Liver (tissue), 10 donors: Measurements from ENCODE around the gene NAA10. TPM values are rescaled to one million over a fixed set of nuclear protein-coding genes. Genes with fewer than 3 reads are reported as not detected.

Source experiments
- DNase-seq: peaks from one replicate; pipeline ENCODE4 v3.0.0-alpha.2; 2017; ENCODE audit warnings: low spot score
- H3K27ac ChIP-seq, 2 donors: one replicate each; pipeline ENCODE4 v1.7.0; 2013; ENCODE audit warnings: inconsistent platforms in 2 of 2, low read length in 2 of 2, control low read depth in 1 of 2, low read depth in 1 of 2, mild to moderate bottlenecking in 1 of 2
- H3K27me3 ChIP-seq, 4 donors: one replicate each; pipeline versions ENCODE4 v1.6.1 to v1.7.0; 2013; ENCODE audit warnings: low read length in 3 of 4, inconsistent platforms in 1 of 4, mild to moderate bottlenecking in 1 of 4, moderate library complexity in 1 of 4; ENCODE audit not compliant: control insufficient read depth in 4 of 4, insufficient read depth in 4 of 4
- H3K36me3 ChIP-seq, 4 donors: one replicate each; pipeline versions ENCODE4 v1.6.1 to v1.7.0; 2013; ENCODE audit warnings: low read length in 3 of 4, mild to moderate bottlenecking in 3 of 4, low read depth in 1 of 4, moderate library complexity in 1 of 4; ENCODE audit not compliant: control insufficient read depth in 4 of 4, insufficient read depth in 3 of 4
- H3K4me1 ChIP-seq, 4 donors: one replicate each; pipeline versions ENCODE4 v1.6.1 to v1.7.0; 2013; ENCODE audit warnings: low read length in 3 of 4, mild to moderate bottlenecking in 3 of 4, moderate library complexity in 1 of 4; ENCODE audit not compliant: control insufficient read depth in 4 of 4, insufficient read depth in 4 of 4
- H3K4me3 ChIP-seq, 3 donors: one replicate each; pipeline versions ENCODE4 v1.6.1 to v1.7.0; 2013; ENCODE audit warnings: low read length in 3 of 3, control low read depth in 1 of 3, low read depth in 1 of 3, mild to moderate bottlenecking in 1 of 3
- H3K9ac ChIP-seq, 2 donors: one replicate each; pipeline ENCODE4 v1.7.0; 2013; ENCODE audit warnings: low read length in 2 of 2, mild to moderate bottlenecking in 2 of 2, moderate library complexity in 2 of 2, control low read depth in 1 of 2, low read depth in 1 of 2
- H3K9me3 ChIP-seq, 4 donors: one replicate each; pipeline versions ENCODE4 v1.6.1 to v1.7.0; 2013; ENCODE audit warnings: low read length in 3 of 4; ENCODE audit not compliant: control insufficient read depth in 4 of 4
- EGR1 ChIP-seq, 2 donors: IDR thresholded peaks; 2 replicates each; pipeline ENCODE4 v1.6.1; 2016 to 2018; ENCODE audit warnings: antibody characterized with exemption in 2 of 2, low read depth in 2 of 2
- FOXA1 ChIP-seq: IDR thresholded peaks from 2 replicates; pipeline ENCODE4 v1.6.1; 2016; ENCODE audit warnings: antibody characterized with exemption
- FOXA2 ChIP-seq: IDR thresholded peaks from 2 replicates; pipeline ENCODE4 v1.6.1; 2016; ENCODE audit warnings: antibody characterized with exemption
- GABPA ChIP-seq, 2 donors: IDR thresholded peaks in 1 of 2; conservative IDR thresholded peaks in 1 of 2; 2 replicates each; pipeline ENCODE4 v1.6.1; 2016; ENCODE audit warnings: antibody characterized with exemption in 2 of 2, mild to moderate bottlenecking in 1 of 2, moderate library complexity in 1 of 2
- HNF4A ChIP-seq, 2 donors: conservative IDR thresholded peaks; 2 replicates each; pipeline ENCODE4 v1.6.1; 2016; ENCODE audit warnings: antibody characterized with exemption in 2 of 2, mild to moderate bottlenecking in 2 of 2
- HNF4G ChIP-seq: IDR thresholded peaks from 2 replicates; pipeline ENCODE4 v1.6.1; 2016; ENCODE audit warnings: antibody characterized with exemption
- JUND ChIP-seq, 2 donors: IDR thresholded peaks; 2 replicates each; pipeline ENCODE4 v1.6.1; 2016; ENCODE audit warnings: antibody characterized with exemption in 2 of 2
- NR2F2 ChIP-seq: IDR thresholded peaks from 2 replicates; pipeline ENCODE4 v1.6.1; 2016; ENCODE audit warnings: antibody characterized with exemption
- RAD21 ChIP-seq, 2 donors: IDR thresholded peaks; 2 replicates each; pipeline ENCODE4 v1.6.1; 2016; ENCODE audit warnings: antibody characterized with exemption in 2 of 2, mild to moderate bottlenecking in 2 of 2
- RXRA ChIP-seq, 2 donors: IDR thresholded peaks; 2 replicates each; pipeline ENCODE4 v1.6.1; 2017 to 2018; ENCODE audit warnings: antibody characterized with exemption in 2 of 2, mild to moderate bottlenecking in 1 of 2
- SP1 ChIP-seq: IDR thresholded peaks from 2 replicates; pipeline ENCODE4 v1.6.1; 2018; ENCODE audit warnings: antibody characterized with exemption, mild to moderate bottlenecking
- TAF1 ChIP-seq: conservative IDR thresholded peaks from 2 replicates; pipeline ENCODE4 v1.6.1; 2016; ENCODE audit warnings: antibody characterized with exemption, mild to moderate bottlenecking
- YY1 ChIP-seq: IDR thresholded peaks from 2 replicates; pipeline ENCODE4 v1.6.1; 2016; ENCODE audit warnings: antibody characterized with exemption, mild to moderate bottlenecking
- WGBS: extraction: QIAGEN DNeasy Blood & Tissue Kit; methylation state at CpG from one replicate; pipeline ENCODE4 v1.1.7; 2013; 5-methylcytosine and 5-hydroxymethylcytosine counted together
- polyA plus RNA-seq, 2 donors: library from polyadenylated mRNA; stranded (reverse) in 1 of 2; unstranded in 1 of 2; fragments of 200-250 nt in 1 of 2; fragments of >200 nt in 1 of 2; fragmentation: Nextera tagmentation in 1 of 2; extraction: Ambion mirVana in 1 of 2; gene quantifications; one replicate each; pipeline versions ENCODE4 v1.2.1 to v1.2.3, GENCODE V29; 2013 to 2015
- small RNA-seq: library from RNA; depleted of rRNA; stranded (forward); fragments of <200 nt; gene quantifications from one replicate; pipeline ENCODE3, GENCODE V24; 2014
- total RNA-seq, 2 donors: library from RNA; depleted of rRNA; stranded (reverse); fragments of >200 nt; gene quantifications; one replicate each; pipeline ENCODE4 v1.2.3, GENCODE V29; 2014
- TF ChIP-seq, protein P1 (sequence below): fragments of 150-350 bp; IDR thresholded peaks from 2 replicates; pipeline ENCODE4 v1.5.1; 2017; ENCODE audit warnings: improper control_type of control experiment, low read depth, low read length; ENCODE audit not compliant: missing input control
- TF ChIP-seq, protein P2 (sequence below): IDR thresholded peaks from 2 replicates; pipeline ENCODE4 v1.6.1; 2016; ENCODE audit warnings: antibody characterized with exemption, mild to moderate bottlenecking
- TF ChIP-seq, protein P3 (sequence below): IDR thresholded peaks from 2 replicates; pipeline ENCODE4 v1.6.1; 2016; ENCODE audit warnings: antibody characterized with exemption
- donor health status: healthy.
- donor health status: healthy.
- donor health status: healthy.
- donor health status: healthy.
- donor health status: healthy.

The NAA10 gene
- total and polyA plus RNA-seq, 4 donors: 20.5 to 58.8 (median 44.4) TPM

DNA sequence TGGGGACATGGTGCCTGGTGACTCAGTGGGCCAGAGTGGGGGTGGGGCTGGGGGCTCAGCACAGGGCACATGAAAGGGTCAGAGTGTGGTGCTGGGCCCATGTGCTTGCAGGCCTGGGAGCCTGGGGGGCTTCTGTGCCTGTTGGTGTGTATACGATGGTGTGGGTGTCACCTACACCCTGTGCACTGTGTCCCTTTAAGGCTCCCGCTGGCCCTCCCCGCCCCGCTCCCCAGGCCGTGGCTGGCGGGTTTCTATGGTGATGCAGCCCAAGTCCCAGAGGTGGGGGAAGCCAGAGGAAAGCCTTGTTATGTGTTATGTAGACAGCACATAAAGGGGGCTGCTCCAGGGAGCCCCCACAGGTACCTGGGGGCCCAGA lies 54.4 kb downstream of the NAA10 start:
- no peaks in the 10 kb centered on the region for H3K36me3 ChIP-seq
- no peaks in the 10 kb centered on the region for H3K9me3 ChIP-seq
- WGBS: 12% methylated on average over 6 of the region's 6 CpGs
- H3K27me3 ChIP-seq: peaks cover 0 to 7% (median 0%) of the 10 kb centered on the region in 4 donors
- H3K4me1 ChIP-seq: peaks cover 0 to 2% (median 0%) of the 10 kb centered on the region in 4 donors
- H3K27ac ChIP-seq: no peak overlapping the region
- H3K4me3 ChIP-seq: no peak overlapping the region
- no peak for DNase-seq
- H3K9ac ChIP-seq: no peak overlapping the region
- TF ChIP-seq HNF4A (conservative IDR thresholded peaks at IDR 0.05) (no peak), SP1 (no peak)
- TF ChIP-seq, protein P1, sequence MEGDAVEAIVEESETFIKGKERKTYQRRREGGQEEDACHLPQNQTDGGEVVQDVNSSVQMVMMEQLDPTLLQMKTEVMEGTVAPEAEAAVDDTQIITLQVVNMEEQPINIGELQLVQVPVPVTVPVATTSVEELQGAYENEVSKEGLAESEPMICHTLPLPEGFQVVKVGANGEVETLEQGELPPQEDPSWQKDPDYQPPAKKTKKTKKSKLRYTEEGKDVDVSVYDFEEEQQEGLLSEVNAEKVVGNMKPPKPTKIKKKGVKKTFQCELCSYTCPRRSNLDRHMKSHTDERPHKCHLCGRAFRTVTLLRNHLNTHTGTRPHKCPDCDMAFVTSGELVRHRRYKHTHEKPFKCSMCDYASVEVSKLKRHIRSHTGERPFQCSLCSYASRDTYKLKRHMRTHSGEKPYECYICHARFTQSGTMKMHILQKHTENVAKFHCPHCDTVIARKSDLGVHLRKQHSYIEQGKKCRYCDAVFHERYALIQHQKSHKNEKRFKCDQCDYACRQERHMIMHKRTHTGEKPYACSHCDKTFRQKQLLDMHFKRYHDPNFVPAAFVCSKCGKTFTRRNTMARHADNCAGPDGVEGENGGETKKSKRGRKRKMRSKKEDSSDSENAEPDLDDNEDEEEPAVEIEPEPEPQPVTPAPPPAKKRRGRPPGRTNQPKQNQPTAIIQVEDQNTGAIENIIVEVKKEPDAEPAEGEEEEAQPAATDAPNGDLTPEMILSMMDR: no peak

DNA sequence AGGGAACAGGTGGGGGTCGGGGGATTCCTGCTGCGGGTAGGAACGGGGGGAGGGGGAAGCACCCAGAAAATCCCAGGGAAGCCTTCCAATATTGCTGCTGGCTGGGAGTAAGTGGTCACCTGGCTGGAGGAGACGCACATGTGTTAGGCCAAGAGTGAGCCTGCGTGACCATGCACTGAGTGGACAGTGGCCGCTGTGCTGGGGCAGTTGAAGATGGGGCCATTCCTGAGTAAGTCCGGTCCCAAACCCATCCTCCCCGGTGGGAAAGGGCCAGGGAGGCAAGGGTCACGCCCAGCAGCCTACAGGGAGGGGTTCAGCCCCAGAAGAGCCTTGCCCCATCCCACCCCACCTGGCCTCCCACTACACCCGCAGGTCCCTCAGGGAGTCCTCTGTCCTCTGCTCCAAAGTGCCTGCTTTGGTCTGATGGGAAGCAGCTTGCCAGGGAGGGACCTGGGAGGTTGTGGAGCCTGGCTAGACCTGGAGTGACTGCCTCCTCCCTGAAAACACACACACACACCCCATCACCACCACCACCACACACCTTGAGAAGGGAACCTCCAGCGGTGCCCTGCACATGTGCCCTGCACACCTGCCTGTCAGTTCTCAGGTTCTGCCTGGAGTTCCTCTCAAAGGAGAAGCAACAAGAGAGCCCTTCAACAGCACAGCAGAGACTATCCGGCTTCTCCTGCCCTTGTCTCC lies 54.9 kb downstream of the NAA10 start:
- 45% methylated on average over 12 of the region's 12 CpGs for WGBS
- H3K27ac ChIP-seq: no peak overlapping the region
- H3K4me1 ChIP-seq: no peaks in the 10 kb centered on the region
- no peaks in the 10 kb centered on the region for H3K9me3 ChIP-seq
- no peak overlapping the region for H3K9ac ChIP-seq
- no peaks in the 10 kb centered on the region for H3K36me3 ChIP-seq
- H3K27me3 ChIP-seq: peaks cover 0 to 7% (median 0%) of the 10 kb centered on the region in 4 donors
- TF ChIP-seq EGR1 (IDR thresholded peaks at IDR 0.05; ENCODE audit: low read depth in 2 of 2) (no peak), RAD21 (IDR thresholded peaks at IDR 0.05) (no peak), FOXA1 (no peak), SP1 (no peak), JUND (IDR thresholded peaks at IDR 0.05) (no peak), HNF4G (no peak), NR2F2 (no peak), FOXA2 (no peak), RXRA (IDR thresholded peaks at IDR 0.05) (no peak), YY1 (no peak), TAF1 (no peak), HNF4A (conservative IDR thresholded peaks at IDR 0.05) (no peak), GABPA (IDR thresholded peaks at IDR 0.05 in 1 of 2, conservative IDR thresholded peaks at IDR 0.05 in 1 of 2) (no peak)
- TF ChIP-seq, protein P2, sequence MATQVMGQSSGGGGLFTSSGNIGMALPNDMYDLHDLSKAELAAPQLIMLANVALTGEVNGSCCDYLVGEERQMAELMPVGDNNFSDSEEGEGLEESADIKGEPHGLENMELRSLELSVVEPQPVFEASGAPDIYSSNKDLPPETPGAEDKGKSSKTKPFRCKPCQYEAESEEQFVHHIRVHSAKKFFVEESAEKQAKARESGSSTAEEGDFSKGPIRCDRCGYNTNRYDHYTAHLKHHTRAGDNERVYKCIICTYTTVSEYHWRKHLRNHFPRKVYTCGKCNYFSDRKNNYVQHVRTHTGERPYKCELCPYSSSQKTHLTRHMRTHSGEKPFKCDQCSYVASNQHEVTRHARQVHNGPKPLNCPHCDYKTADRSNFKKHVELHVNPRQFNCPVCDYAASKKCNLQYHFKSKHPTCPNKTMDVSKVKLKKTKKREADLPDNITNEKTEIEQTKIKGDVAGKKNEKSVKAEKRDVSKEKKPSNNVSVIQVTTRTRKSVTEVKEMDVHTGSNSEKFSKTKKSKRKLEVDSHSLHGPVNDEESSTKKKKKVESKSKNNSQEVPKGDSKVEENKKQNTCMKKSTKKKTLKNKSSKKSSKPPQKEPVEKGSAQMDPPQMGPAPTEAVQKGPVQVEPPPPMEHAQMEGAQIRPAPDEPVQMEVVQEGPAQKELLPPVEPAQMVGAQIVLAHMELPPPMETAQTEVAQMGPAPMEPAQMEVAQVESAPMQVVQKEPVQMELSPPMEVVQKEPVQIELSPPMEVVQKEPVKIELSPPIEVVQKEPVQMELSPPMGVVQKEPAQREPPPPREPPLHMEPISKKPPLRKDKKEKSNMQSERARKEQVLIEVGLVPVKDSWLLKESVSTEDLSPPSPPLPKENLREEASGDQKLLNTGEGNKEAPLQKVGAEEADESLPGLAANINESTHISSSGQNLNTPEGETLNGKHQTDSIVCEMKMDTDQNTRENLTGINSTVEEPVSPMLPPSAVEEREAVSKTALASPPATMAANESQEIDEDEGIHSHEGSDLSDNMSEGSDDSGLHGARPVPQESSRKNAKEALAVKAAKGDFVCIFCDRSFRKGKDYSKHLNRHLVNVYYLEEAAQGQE: no peak
- TF ChIP-seq, protein P3, sequence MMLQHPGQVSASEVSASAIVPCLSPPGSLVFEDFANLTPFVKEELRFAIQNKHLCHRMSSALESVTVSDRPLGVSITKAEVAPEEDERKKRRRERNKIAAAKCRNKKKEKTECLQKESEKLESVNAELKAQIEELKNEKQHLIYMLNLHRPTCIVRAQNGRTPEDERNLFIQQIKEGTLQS: no peak
- TF ChIP-seq, protein P1: no peak
- no peak overlapping the region for H3K4me3 ChIP-seq
- no peak for DNase-seq

Small RNAs within 50 kb of the gene (small RNA-seq; reads per million reads assigned to genes)
- gene MIR3202-1: not detected

Other genes starting within 250 kb of the NAA10 start
- 10 to 100 TPM in 1 of 2 donors, under 1 TPM in 1; 0.84 to 44.4 TPM for gene SLC6A8, start 247.1 kb downstream of the NAA10 start, total RNA-seq
- gene SLC6A8, start 247.1 kb downstream of the NAA10 start, polyA plus RNA-seq: 1 to 10 TPM in 1 of 2 donors, under 1 TPM in 1; 0.25 to 1.9 TPM
- 100 to 1,000 TPM in 1 of 2 donors, 10 to 100 TPM in 1; 64.6 to 101 TPM for gene BCAP31, start 210.7 kb downstream of the NAA10 start, total RNA-seq
- gene BCAP31, start 210.7 kb downstream of the NAA10 start, polyA plus RNA-seq: 100 to 1,000 TPM; 136 to 158 TPM
- gene ABCD1, start 210.2 kb downstream of the NAA10 start, total RNA-seq: 10 to 100 TPM in 1 of 2 donors, 1 to 10 TPM in 1; 5.6 to 10.8 TPM
- gene ABCD1, start 210.2 kb downstream of the NAA10 start, polyA plus RNA-seq: 1 to 10 TPM; 4.0 to 9.6 TPM
- under 1 TPM; 0.42 to 0.50 TPM for gene PLXNB3, start 170.8 kb downstream of the NAA10 start, total RNA-seq
- under 1 TPM; 0.11 to 0.69 TPM for gene PLXNB3, start 170.8 kb downstream of the NAA10 start, polyA plus RNA-seq
- gene SRPK3, start 154.0 kb downstream of the NAA10 start, total RNA-seq: under 1 TPM in 1 of 2 donors, not detected in 1; 0.05 TPM
- not detected for gene SRPK3, start 154.0 kb downstream of the NAA10 start, polyA plus RNA-seq
- gene IDH3G, start 140.7 kb downstream of the NAA10 start, total RNA-seq: 10 to 100 TPM; 23.3 to 30.1 TPM
- gene IDH3G, start 140.7 kb downstream of the NAA10 start, polyA plus RNA-seq: 10 to 100 TPM; 32.0 to 40.9 TPM
- gene SSR4, start 140.4 kb downstream of the NAA10 start, total RNA-seq: 100 to 1,000 TPM; 125 to 150 TPM
- 100 to 1,000 TPM; 458 to 459 TPM for gene SSR4, start 140.4 kb downstream of the NAA10 start, polyA plus RNA-seq
- gene PDZD4, start 104.5 kb downstream of the NAA10 start, total RNA-seq: 1 to 10 TPM in 1 of 2 donors, under 1 TPM in 1; 0.28 to 1.8 TPM
- 1 to 10 TPM in 1 of 2 donors, under 1 TPM in 1; 0.15 to 1.1 TPM for gene PDZD4, start 104.5 kb downstream of the NAA10 start, polyA plus RNA-seq
- gene L1CAM, start 48.9 kb downstream of the NAA10 start, total RNA-seq: under 1 TPM in 1 of 2 donors, not detected in 1; 0.59 TPM
- under 1 TPM; 0.28 to 0.39 TPM for gene L1CAM, start 48.9 kb downstream of the NAA10 start, polyA plus RNA-seq
- not detected for gene AVPR2, start 30.4 kb downstream of the NAA10 start, total RNA-seq
- gene AVPR2, start 30.4 kb downstream of the NAA10 start, polyA plus RNA-seq: under 1 TPM in 1 of 2 donors, not detected in 1; 0.05 TPM
- 10 to 100 TPM; 12.5 to 28.1 TPM for gene ARHGAP4, start 8.8 kb downstream of the NAA10 start, total RNA-seq
- 1 to 10 TPM; 3.3 to 8.0 TPM for gene ARHGAP4, start 8.8 kb downstream of the NAA10 start, polyA plus RNA-seq
- 1 to 10 TPM; 7.5 to 7.9 TPM for gene RENBP, start 9.6 kb upstream of the NAA10 start, total RNA-seq
- gene RENBP, start 9.6 kb upstream of the NAA10 start, polyA plus RNA-seq: 1 to 10 TPM; 1.0 to 6.4 TPM
- 10 to 100 TPM; 15.6 to 26.9 TPM for gene HCFC1, start 36.8 kb upstream of the NAA10 start, total RNA-seq
- gene HCFC1, start 36.8 kb upstream of the NAA10 start, polyA plus RNA-seq: 10 to 100 TPM in 1 of 2 donors, 1 to 10 TPM in 1; 7.9 to 12.1 TPM
- gene TMEM187, start 37.7 kb upstream of the NAA10 start, total RNA-seq: 1 to 10 TPM; 2.9 TPM
- 1 to 10 TPM; 5.3 to 5.8 TPM for gene TMEM187, start 37.7 kb upstream of the NAA10 start, polyA plus RNA-seq
- gene IRAK1, start 84.9 kb upstream of the NAA10 start, total RNA-seq: 10 to 100 TPM; 17.6 to 35.6 TPM
- 10 to 100 TPM; 19.1 to 55.8 TPM for gene IRAK1, start 84.9 kb upstream of the NAA10 start, polyA plus RNA-seq
- 10 to 100 TPM; 11.1 to 22.0 TPM for gene MECP2, start 162.7 kb upstream of the NAA10 start, total RNA-seq
- 1 to 10 TPM; 6.9 to 8.8 TPM for gene MECP2, start 162.7 kb upstream of the NAA10 start, polyA plus RNA-seq
- gene OPN1LW, start 209.2 kb upstream of the NAA10 start, total RNA-seq: not detected
- gene OPN1LW, start 209.2 kb upstream of the NAA10 start, polyA plus RNA-seq: not detected
- gene OPN1MW, start 247.6 kb upstream of the NAA10 start, total RNA-seq: not detected
- not detected for gene OPN1MW, start 247.6 kb upstream of the NAA10 start, polyA plus RNA-seq